KMS-11 (cell line): ENCODE data around the gene ABLIM2.

Experiments
- H2AFZ ChIP-seq: fragments of 200-600 bp; sonication (generic); 2 replicates; pipeline ENCODE4 v1.6.1; 2016; ENCODE audit warnings: antibody characterized with exemption, mixed run types, low read depth
- H3K27ac ChIP-seq: fragments of 200-600 bp; sonication (generic); 2 replicates; pipeline ENCODE4 v1.6.1; 2016; ENCODE audit warnings: mild to moderate bottlenecking, mixed run types
- H3K27me3 ChIP-seq: fragments of 200-600 bp; sonication (generic); 2 replicates; pipeline ENCODE4 v1.6.1; 2017; ENCODE audit warnings: mild to moderate bottlenecking, low read depth, mixed run types, moderate library complexity; ENCODE audit not compliant: insufficient read depth
- H3K36me3 ChIP-seq: fragments of 200-600 bp; sonication (generic); 2 replicates; pipeline ENCODE4 v1.6.1; 2017; ENCODE audit warnings: mild to moderate bottlenecking, mixed run types; ENCODE audit not compliant: insufficient read depth
- H3K4me1 ChIP-seq: fragments of 200-600 bp; sonication (generic); 2 replicates; pipeline ENCODE4 v1.6.1; 2016; ENCODE audit warnings: mild to moderate bottlenecking, low read depth, mixed run types; ENCODE audit not compliant: poor library complexity, severe bottlenecking
- H3K4me2 ChIP-seq: fragments of 200-600 bp; sonication (generic); 2 replicates; pipeline ENCODE4 v1.7.0; 2016; ENCODE audit warnings: mild to moderate bottlenecking, mixed run types
- H3K4me3 ChIP-seq: fragments of 200-600 bp; sonication (generic); IDR thresholded peaks from 2 replicates; pipeline ENCODE4 v1.6.1; 2017; ENCODE audit warnings: low read depth, low read length, mixed read lengths; ENCODE audit not compliant: insufficient read depth
- H3K79me2 ChIP-seq: fragments of 200-600 bp; sonication (generic); 2 replicates; pipeline ENCODE4 v1.6.1; 2016; ENCODE audit warnings: low read depth, mixed run types; ENCODE audit not compliant: insufficient read depth
- H3K9ac ChIP-seq: fragments of 200-600 bp; sonication (generic); 2 replicates; pipeline ENCODE4 v1.6.1; 2016; ENCODE audit warnings: mild to moderate bottlenecking, mixed run types
- H4K20me1 ChIP-seq: fragments of 200-600 bp; sonication (generic); 2 replicates; pipeline ENCODE4 v1.6.1; 2016; ENCODE audit warnings: mild to moderate bottlenecking, mixed run types; ENCODE audit not compliant: insufficient read depth
- CTCF ChIP-seq: fragments of 200-600 bp; sonication (generic); conservative IDR thresholded peaks from 2 replicates; pipeline ENCODE4 v1.6.1; 2017; ENCODE audit warnings: low read depth, mild to moderate bottlenecking, antibody characterized with exemption, low read length, moderate library complexity, mixed read lengths

The ABLIM2 gene

GRCh38 chr4:7963691-7964090, 194.9 kb downstream of the ABLIM2 start:
- Histone ChIP-seq H3K4me1 (no peaks in the 10 kb centered on the region), H2AFZ (no peak overlapping the region), H3K27ac (no peak overlapping the region), H4K20me1 (no peaks in the 10 kb centered on the region), H3K36me3 (no peaks in the 10 kb centered on the region), H3K4me3 (no peak overlapping the region), H3K4me2 (no peak overlapping the region), H3K79me2 (no peaks in the 10 kb centered on the region), H3K27me3 (no peaks in the 10 kb centered on the region), H3K9ac (no peak overlapping the region)
- no peak for TF ChIP-seq CTCF

DNA sequence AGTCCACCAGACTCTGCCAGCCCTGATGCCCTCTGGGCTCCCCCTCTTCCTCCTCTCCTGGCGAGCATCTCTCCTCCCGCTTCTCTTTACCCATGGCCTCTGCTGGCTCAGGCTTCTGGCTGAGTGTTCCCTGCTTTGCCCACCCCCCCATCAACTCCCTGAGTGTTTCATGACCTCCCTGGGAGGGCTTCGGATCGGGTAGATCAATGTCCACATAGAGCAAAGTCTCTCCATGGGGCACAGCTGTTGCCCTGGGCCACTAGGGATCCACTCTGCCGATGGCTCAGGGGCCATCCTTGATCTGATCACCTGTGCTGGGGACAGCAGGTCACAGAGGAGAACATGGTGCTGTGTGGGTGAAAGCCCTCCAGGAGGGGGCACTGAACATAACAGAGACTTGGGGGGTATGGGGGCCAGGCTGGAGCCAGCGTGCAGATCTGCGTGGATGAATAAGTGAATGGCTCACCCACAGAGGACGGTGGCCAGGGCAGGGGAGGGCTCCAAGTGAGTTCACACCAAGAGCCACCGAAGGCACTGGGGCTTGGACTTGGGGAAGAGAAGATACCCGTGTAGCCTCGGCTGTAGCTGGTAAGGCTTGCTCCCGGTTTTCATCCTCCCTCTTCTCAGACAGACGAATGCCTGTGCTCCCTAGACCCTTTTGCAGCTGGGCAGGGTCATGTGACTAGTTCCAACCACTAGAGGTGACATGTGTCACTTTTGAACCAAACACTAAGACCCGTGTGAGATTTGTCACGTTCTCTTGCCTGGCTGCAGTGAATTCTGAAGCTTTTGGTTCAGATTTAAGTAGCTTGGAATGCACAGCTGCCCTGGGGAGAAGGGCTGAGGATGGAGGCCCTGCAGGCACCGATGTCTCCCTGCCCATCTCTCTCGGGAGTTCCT, 195.8 kb downstream of the ABLIM2 start:
- Histone ChIP-seq H2AFZ (no peak overlapping the region), H3K36me3 (no peaks in the 10 kb centered on the region), H3K4me2 (no peak overlapping the region), H3K27me3 (no peaks in the 10 kb centered on the region), H3K9ac (no peak overlapping the region), H4K20me1 (no peaks in the 10 kb centered on the region), H3K79me2 (no peaks in the 10 kb centered on the region), H3K4me1 (no peaks in the 10 kb centered on the region), H3K4me3 (no peak overlapping the region), H3K27ac (no peak overlapping the region)
- TF ChIP-seq CTCF: no peak

DNA sequence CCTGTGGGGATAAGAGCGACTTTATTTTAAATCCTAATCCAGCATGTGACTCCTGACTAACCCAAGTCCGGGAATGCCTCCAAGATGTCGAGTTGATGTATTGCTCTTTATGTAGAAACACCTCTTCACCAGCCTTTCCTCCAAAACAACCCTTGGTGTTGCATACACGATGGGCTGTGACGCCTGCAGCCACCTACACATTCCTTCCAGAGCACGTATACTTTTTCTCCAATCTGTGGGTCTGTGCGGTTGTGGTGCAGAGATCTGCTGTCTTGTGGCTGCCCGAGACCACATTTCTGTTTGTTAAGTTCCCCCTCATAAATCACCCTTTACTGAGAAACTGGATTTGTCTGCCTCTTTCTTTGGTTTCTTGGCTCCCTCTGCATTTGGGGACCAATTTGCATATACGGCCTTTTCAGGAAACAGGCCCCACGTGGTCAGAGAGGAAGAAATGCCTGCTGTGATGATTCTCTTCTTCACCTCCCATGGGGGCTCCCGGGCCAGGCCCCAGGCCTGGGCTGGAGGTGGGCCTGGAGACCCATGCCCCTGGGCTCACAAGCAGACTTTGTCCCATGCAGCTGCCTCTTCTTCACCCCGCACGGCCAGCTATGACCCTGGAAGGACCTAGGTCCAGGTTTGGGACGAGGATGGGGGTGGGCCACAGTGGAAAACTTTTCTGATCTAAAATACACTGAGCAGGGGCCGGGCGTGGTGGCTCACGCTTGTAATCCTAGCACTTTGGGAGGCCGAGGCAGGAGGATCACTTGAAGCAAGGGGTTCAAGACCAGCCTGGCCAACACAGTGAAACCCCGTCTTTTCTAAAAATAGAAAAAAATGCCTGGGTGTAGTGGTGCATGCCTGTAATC, 197.6 kb downstream of the ABLIM2 start:
- Histone ChIP-seq H3K36me3 (no peaks in the 10 kb centered on the region), H3K27ac (no peak overlapping the region), H3K79me2 (no peaks in the 10 kb centered on the region), H4K20me1 (no peaks in the 10 kb centered on the region), H3K27me3 (no peaks in the 10 kb centered on the region), H3K4me2 (no peak overlapping the region), H2AFZ (no peak overlapping the region), H3K4me3 (no peak overlapping the region), H3K9ac (no peak overlapping the region), H3K4me1 (no peaks in the 10 kb centered on the region)
- TF ChIP-seq CTCF: no peak

DNA sequence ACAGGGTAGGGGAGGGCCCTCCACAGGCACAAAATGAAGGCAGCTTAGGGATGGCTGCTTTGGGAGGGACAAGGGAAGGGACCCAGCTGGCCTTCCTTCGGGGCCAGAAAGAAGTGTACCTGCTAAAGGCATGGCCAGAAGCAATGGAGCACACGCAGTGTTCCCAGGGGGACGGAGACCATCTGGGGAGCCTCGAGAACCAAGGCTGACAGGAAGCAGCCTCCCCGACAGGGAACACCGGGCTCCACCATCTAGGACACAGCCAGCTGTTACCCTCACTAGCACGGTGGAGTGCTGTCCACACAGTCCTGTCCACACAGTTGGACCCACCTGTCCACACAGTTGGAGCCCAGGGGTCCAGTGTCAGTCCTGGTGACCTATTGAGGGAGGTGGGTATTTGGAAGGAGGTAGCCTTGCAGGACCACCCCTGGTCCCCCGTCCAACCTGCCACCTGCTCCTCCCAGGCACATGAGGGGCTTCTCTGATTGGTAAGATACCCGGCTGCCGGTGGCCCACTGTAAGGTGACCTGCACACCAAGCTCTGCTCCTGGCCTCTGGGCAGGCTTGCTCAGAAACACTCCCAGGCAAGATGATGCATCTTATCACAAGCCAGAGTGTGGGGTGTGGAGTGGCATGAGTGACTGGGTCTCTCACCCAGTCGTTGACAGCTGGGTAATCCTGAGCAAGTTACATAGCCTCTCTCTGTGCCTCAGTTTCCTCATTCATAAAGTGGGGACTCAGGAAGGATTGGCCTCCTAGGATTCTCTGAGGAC, 198.4 kb downstream of the ABLIM2 start:
- Histone ChIP-seq H3K79me2 (no peaks in the 10 kb centered on the region), H3K4me1 (no peaks in the 10 kb centered on the region), H3K27me3 (no peaks in the 10 kb centered on the region), H3K4me3 (no peak overlapping the region), H3K4me2 (no peak overlapping the region), H2AFZ (no peak overlapping the region), H4K20me1 (no peaks in the 10 kb centered on the region), H3K27ac (no peak overlapping the region), H3K36me3 (no peaks in the 10 kb centered on the region), H3K9ac (no peak overlapping the region)
- TF ChIP-seq CTCF: no peak
